PC-3 (cell line): ENCODE measurements around the gene MFSD6L. TPM values are rescaled to one million over a fixed set of nuclear protein-coding genes. Genes with fewer than 3 reads are reported as not detected.

ENCODE experiments used
- total RNA-seq: library from RNA; depleted of rRNA; stranded (reverse); fragments of >200 nt; gene quantifications from 2 replicates; pipeline ENCODE4 v1.2.3, GENCODE V29; 2014; rRNA removed

The MFSD6L gene
- total RNA-seq, 1 experiment from 2014 or later: 0.07 TPM

Other genes with a start within 250 kb of the MFSD6L start
- 32.7 and 44.6 TPM in 2 replicates for gene MYH10, start 168.6 kb downstream of the MFSD6L start, total RNA-seq
- gene CCDC42, start 54.5 kb downstream of the MFSD6L start, total RNA-seq: not detected in 2 replicates
- gene SPDYE4, start 40.8 kb downstream of the MFSD6L start, total RNA-seq: not detected in 2 replicates
- not detected in 2 replicates for gene PIK3R6, start 68.3 kb upstream of the MFSD6L start, total RNA-seq
- gene PIK3R5, start 166.3 kb upstream of the MFSD6L start, total RNA-seq: not detected in 2 replicates
- 0.12 and 0.22 TPM in 2 replicates for gene NTN1, start 222.1 kb upstream of the MFSD6L start, total RNA-seq